ENCODE measurements around the gene CCDC88C.

The CCDC88C gene

GRCh38 chr14:91458612-91459011 lies 41.0 kb upstream of the CCDC88C start:
- no peak for TF ChIP-seq CTCF (conservative IDR thresholded peaks at IDR 0.05; ENCODE audit: low read depth, low read length)
- H4K20me1 ChIP-seq (ENCODE audit: insufficient read depth): no peaks in the 10 kb centered on the region
- H3K4me1 ChIP-seq (ENCODE audit: low read depth, poor library complexity, severe bottlenecking): no peaks in the 10 kb centered on the region
- no peak overlapping the region for H3K4me3 ChIP-seq (IDR thresholded peaks at IDR 0.05; ENCODE audit: insufficient read depth, low read depth, low read length)
- no peaks in the 10 kb centered on the region; the same call in 1 of the 2 replicates for H3K36me3 ChIP-seq (ENCODE audit: insufficient read depth)
- H3K9ac ChIP-seq: no peak overlapping the region
- H3K27ac ChIP-seq: no peak overlapping the region
- H3K4me2 ChIP-seq: no peak overlapping the region
- H3K79me2 ChIP-seq (ENCODE audit: insufficient read depth, low read depth): no peaks in the 10 kb centered on the region
- H2AFZ ChIP-seq (ENCODE audit: low read depth): no peak overlapping the region
- no peaks in the 10 kb centered on the region for H3K27me3 ChIP-seq (ENCODE audit: insufficient read depth, low read depth)

- Histone ChIP-seq H3K4me1 (ENCODE audit: low read depth, poor library complexity, severe bottlenecking) (no peaks in the 10 kb centered on the region), H3K27me3 (ENCODE audit: insufficient read depth, low read depth) (no peaks in the 10 kb centered on the region), H3K4me3 (IDR thresholded peaks at IDR 0.05; ENCODE audit: insufficient read depth, low read depth, low read length) (no peak overlapping the region), H2AFZ (ENCODE audit: low read depth) (no peak overlapping the region), H3K27ac (no peak overlapping the region), H3K36me3 (ENCODE audit: insufficient read depth) (no peaks in the 10 kb centered on the region; the same call in 1 of the 2 replicates), H3K9ac (no peak overlapping the region), H4K20me1 (ENCODE audit: insufficient read depth) (no peaks in the 10 kb centered on the region), H3K4me2 (no peak overlapping the region), H3K79me2 (ENCODE audit: insufficient read depth, low read depth) (no peaks in the 10 kb centered on the region)
- no peak for TF ChIP-seq CTCF (conservative IDR thresholded peaks at IDR 0.05; ENCODE audit: low read depth, low read length)
These were observed 38.7 kb upstream of the CCDC88C start for GRCh38 chr14:91456283-91456682.

GRCh38 chr14:91454580-91454979 lies 37.0 kb upstream of the CCDC88C start:
- no peak overlapping the region for H2AFZ ChIP-seq (ENCODE audit: low read depth)
- no peak overlapping the region for H3K27ac ChIP-seq
- H3K4me2 ChIP-seq: no peak overlapping the region
- TF ChIP-seq CTCF (conservative IDR thresholded peaks at IDR 0.05; ENCODE audit: low read depth, low read length): no peak
- H3K4me3 ChIP-seq (IDR thresholded peaks at IDR 0.05; ENCODE audit: insufficient read depth, low read depth, low read length): no peak overlapping the region
- no peaks in the 10 kb centered on the region for H3K27me3 ChIP-seq (ENCODE audit: insufficient read depth, low read depth)
- no peak overlapping the region for H3K9ac ChIP-seq
- no peaks in the 10 kb centered on the region for H3K79me2 ChIP-seq (ENCODE audit: insufficient read depth, low read depth)
- H3K4me1 ChIP-seq (ENCODE audit: low read depth, poor library complexity, severe bottlenecking): no peaks in the 10 kb centered on the region
- no peaks in the 10 kb centered on the region for H3K36me3 ChIP-seq (ENCODE audit: insufficient read depth)
- H4K20me1 ChIP-seq (ENCODE audit: insufficient read depth): no peaks in the 10 kb centered on the region

GRCh38 chr14:91454155-91454554 lies 36.5 kb upstream of the CCDC88C start:
- no peak for TF ChIP-seq CTCF (conservative IDR thresholded peaks at IDR 0.05; ENCODE audit: low read depth, low read length)
- no peak overlapping the region for H3K4me2 ChIP-seq
- no peaks in the 10 kb centered on the region for H3K27me3 ChIP-seq (ENCODE audit: insufficient read depth, low read depth)
- no peaks in the 10 kb centered on the region for H3K36me3 ChIP-seq (ENCODE audit: insufficient read depth)
- no peaks in the 10 kb centered on the region for H3K79me2 ChIP-seq (ENCODE audit: insufficient read depth, low read depth)
- H2AFZ ChIP-seq (ENCODE audit: low read depth): no peak overlapping the region
- no peak overlapping the region for H3K4me3 ChIP-seq (IDR thresholded peaks at IDR 0.05; ENCODE audit: insufficient read depth, low read depth, low read length)
- no peaks in the 10 kb centered on the region for H4K20me1 ChIP-seq (ENCODE audit: insufficient read depth)
- H3K4me1 ChIP-seq (ENCODE audit: low read depth, poor library complexity, severe bottlenecking): no peaks in the 10 kb centered on the region
- no peak overlapping the region for H3K27ac ChIP-seq
- H3K9ac ChIP-seq: no peak overlapping the region

All from KMS-11 (cell line).